Measurements from ENCODE around the gene CDS2.

The CDS2 gene

DNA sequence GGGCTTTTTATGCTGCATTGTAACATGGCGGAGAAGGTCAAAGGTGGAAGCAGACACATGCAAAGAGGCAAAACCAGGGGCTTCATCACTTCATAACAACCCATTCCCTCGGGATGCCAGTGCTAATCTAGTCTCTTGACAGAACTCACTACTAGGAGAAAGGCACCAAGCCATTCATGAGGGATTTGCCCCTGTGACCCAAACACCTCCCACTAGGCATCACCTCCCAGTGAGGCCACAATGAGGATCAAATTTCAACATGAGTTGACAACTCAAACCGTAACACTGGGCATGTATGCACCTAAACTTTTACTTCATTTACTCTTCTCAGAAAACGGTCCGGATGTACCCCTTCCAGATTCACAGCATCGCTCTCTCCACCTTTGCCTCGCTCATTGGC lies 61.9 kb downstream of the CDS2 start:
- H3K27me3 ChIP-seq (ENCODE audit: insufficient read depth, low read length) = no peaks in the 10 kb centered on the region
- H3F3A ChIP-seq (ENCODE audit: insufficient read depth, low read length) = no peaks in the 10 kb centered on the region
- no peaks in the 10 kb centered on the region for H3K79me2 ChIP-seq (ENCODE audit: insufficient read depth, low read length)
- no peak overlapping the region for H3K4me2 ChIP-seq (ENCODE audit: low read length)
- H3K9ac ChIP-seq (ENCODE audit: low read length) = no peak overlapping the region
- no peak overlapping the region for H3K4me3 ChIP-seq (ENCODE audit: low read depth, low read length, poor library complexity, severe bottlenecking)
- no peaks in the 10 kb centered on the region for H3K9me3 ChIP-seq (ENCODE audit: low read length)
- H2AFZ ChIP-seq (ENCODE audit: low read length) = no peak overlapping the region
- H3K27ac ChIP-seq (ENCODE audit: low read depth, low read length, poor library complexity, severe bottlenecking) = no peak overlapping the region
- no peak for TF ChIP-seq EZH2 (IDR thresholded peaks at IDR 0.05; ENCODE audit: borderline replicate concordance, low read length)
- TF ChIP-seq, protein P1, sequence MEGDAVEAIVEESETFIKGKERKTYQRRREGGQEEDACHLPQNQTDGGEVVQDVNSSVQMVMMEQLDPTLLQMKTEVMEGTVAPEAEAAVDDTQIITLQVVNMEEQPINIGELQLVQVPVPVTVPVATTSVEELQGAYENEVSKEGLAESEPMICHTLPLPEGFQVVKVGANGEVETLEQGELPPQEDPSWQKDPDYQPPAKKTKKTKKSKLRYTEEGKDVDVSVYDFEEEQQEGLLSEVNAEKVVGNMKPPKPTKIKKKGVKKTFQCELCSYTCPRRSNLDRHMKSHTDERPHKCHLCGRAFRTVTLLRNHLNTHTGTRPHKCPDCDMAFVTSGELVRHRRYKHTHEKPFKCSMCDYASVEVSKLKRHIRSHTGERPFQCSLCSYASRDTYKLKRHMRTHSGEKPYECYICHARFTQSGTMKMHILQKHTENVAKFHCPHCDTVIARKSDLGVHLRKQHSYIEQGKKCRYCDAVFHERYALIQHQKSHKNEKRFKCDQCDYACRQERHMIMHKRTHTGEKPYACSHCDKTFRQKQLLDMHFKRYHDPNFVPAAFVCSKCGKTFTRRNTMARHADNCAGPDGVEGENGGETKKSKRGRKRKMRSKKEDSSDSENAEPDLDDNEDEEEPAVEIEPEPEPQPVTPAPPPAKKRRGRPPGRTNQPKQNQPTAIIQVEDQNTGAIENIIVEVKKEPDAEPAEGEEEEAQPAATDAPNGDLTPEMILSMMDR (IDR thresholded peaks at IDR 0.05; ENCODE audit: low read length) = no peak
- H3K4me1 ChIP-seq (ENCODE audit: insufficient read depth, low read length, severe bottlenecking) = peaks cover 5% of the 10 kb centered on the region
- no peaks in the 10 kb centered on the region for H3K9me2 ChIP-seq (ENCODE audit: low read depth, low read length)
- no peaks in the 10 kb centered on the region for H4K20me1 ChIP-seq (ENCODE audit: insufficient read depth, low read length)
- H3K36me3 ChIP-seq (ENCODE audit: insufficient read depth, low read length) = peaks cover 30% of the 10 kb centered on the region; the same call in 1 of the 2 replicates

DNA sequence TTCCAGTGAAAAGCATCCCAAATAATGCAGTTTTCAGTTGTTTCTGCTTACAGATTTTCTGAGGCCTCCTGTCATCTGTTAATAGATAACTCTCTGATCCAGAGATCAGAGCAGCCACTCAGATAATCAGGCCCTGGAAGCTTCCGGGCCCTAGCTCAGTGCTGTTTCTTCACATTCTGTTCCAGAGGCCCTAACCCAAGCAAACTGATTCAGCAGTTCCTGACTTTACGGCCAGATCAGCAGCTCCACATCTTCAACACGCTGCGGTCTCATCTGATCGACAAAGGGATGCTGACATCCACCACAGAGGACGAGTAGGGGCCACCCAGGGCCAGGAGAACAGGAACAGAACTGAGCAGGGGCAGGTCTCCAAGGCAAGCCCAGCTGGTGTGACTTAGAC lies 63.1 kb downstream of the CDS2 start:
- H3K9ac ChIP-seq (ENCODE audit: low read length) = no peak overlapping the region
- no peaks in the 10 kb centered on the region for H3F3A ChIP-seq (ENCODE audit: insufficient read depth, low read length)
- no peak overlapping the region for H3K27ac ChIP-seq (ENCODE audit: low read depth, low read length, poor library complexity, severe bottlenecking)
- H3K4me3 ChIP-seq (ENCODE audit: low read depth, low read length, poor library complexity, severe bottlenecking) = no peak overlapping the region
- no peaks in the 10 kb centered on the region for H3K9me2 ChIP-seq (ENCODE audit: low read depth, low read length)
- no peaks in the 10 kb centered on the region for H3K9me3 ChIP-seq (ENCODE audit: low read length)
- no peaks in the 10 kb centered on the region for H4K20me1 ChIP-seq (ENCODE audit: insufficient read depth, low read length)
- no peaks in the 10 kb centered on the region for H3K27me3 ChIP-seq (ENCODE audit: insufficient read depth, low read length)
- no peaks in the 10 kb centered on the region for H3K79me2 ChIP-seq (ENCODE audit: insufficient read depth, low read length)
- no peak for TF ChIP-seq EZH2 (IDR thresholded peaks at IDR 0.05; ENCODE audit: borderline replicate concordance, low read length)
- TF ChIP-seq, protein P1 (IDR thresholded peaks at IDR 0.05; ENCODE audit: low read length) = no peak
- H3K36me3 ChIP-seq (ENCODE audit: insufficient read depth, low read length) = peaks cover 28% of the 10 kb centered on the region; the same call in 1 of the 2 replicates
- peaks cover 5% of the 10 kb centered on the region for H3K4me1 ChIP-seq (ENCODE audit: insufficient read depth, low read length, severe bottlenecking)
- H3K4me2 ChIP-seq (ENCODE audit: low read length) = no peak overlapping the region
- H2AFZ ChIP-seq (ENCODE audit: low read length) = no peak overlapping the region

DNA sequence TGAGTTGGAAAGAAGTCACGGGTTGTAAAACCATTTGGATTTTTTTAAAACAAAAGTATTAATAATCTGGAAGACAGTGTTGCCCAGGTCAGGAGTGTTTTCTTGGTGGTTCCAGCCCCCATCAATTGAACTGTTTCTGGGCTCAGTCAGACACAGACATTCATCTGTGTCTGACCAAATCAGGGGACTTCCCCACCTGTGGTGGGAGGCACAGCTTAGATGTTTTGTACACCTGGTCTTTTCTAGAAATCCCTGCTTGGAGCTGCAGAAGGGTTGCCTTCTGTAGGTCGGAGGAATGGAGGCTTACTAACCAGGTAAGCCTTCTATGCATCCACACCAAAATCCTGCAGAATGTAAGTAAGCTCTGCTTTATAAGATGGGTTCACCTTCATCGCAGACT lies 63.6 kb downstream of the CDS2 start:
- TF ChIP-seq, protein P1 (IDR thresholded peaks at IDR 0.05; ENCODE audit: low read length) = no peak
- no peak for TF ChIP-seq EZH2 (IDR thresholded peaks at IDR 0.05; ENCODE audit: borderline replicate concordance, low read length)
- H3K36me3 ChIP-seq (ENCODE audit: insufficient read depth, low read length) = peaks cover 28% of the 10 kb centered on the region; the same call in 1 of the 2 replicates

More for the DNA sequence above, 63.6 kb downstream of the CDS2 start:
- no peak overlapping the region for H3K27ac ChIP-seq (ENCODE audit: low read depth, low read length, poor library complexity, severe bottlenecking)
- H3K79me2 ChIP-seq (ENCODE audit: insufficient read depth, low read length) = no peaks in the 10 kb centered on the region
- no peak overlapping the region for H3K4me3 ChIP-seq (ENCODE audit: low read depth, low read length, poor library complexity, severe bottlenecking)
- H3K4me2 ChIP-seq (ENCODE audit: low read length) = no peak overlapping the region
- no peaks in the 10 kb centered on the region for H3K27me3 ChIP-seq (ENCODE audit: insufficient read depth, low read length)
- H3K9me2 ChIP-seq (ENCODE audit: low read depth, low read length) = no peaks in the 10 kb centered on the region
- H3F3A ChIP-seq (ENCODE audit: insufficient read depth, low read length) = no peaks in the 10 kb centered on the region
- no peaks in the 10 kb centered on the region for H3K9me3 ChIP-seq (ENCODE audit: low read length)
- no peaks in the 10 kb centered on the region for H4K20me1 ChIP-seq (ENCODE audit: insufficient read depth, low read length)
- H3K4me1 ChIP-seq (ENCODE audit: insufficient read depth, low read length, severe bottlenecking) = peaks cover 5% of the 10 kb centered on the region
- no peak overlapping the region for H2AFZ ChIP-seq (ENCODE audit: low read length)
- H3K9ac ChIP-seq (ENCODE audit: low read length) = no peak overlapping the region; the same call in 1 of the 2 replicates

All from OCI-LY1 (cell line).